ENCODE measurements around the gene CDCP1. TPM values are rescaled to one million over a fixed set of nuclear protein-coding genes. Genes with fewer than 3 reads are reported as not detected.
"Not testable (repeated sequence)": the region's sequence is repeated elsewhere in the genome, so short reads cannot be mapped to it uniquely, and the experiment has no call there.

CDCP1 gene
- total RNA-seq, 1 donor: 7.6 TPM

GRCh38 chr3:45080824-45081223, 65.4 kb downstream of the CDCP1 start:
- H3K9me3 ChIP-seq (ENCODE audit: low read depth, low read length): no peaks in the 10 kb centered on the region
- no peak overlapping the region for H3K27ac ChIP-seq (ENCODE audit: low read depth, low read length)
- TF ChIP-seq CTCF (IDR thresholded peaks at IDR 0.05; ENCODE audit: extremely low read depth, low read depth, low read length): no peak
- no peaks in the 10 kb centered on the region for H4K20me1 ChIP-seq (ENCODE audit: insufficient read depth, low read length)
- H3K4me2 ChIP-seq (ENCODE audit: insufficient read depth, low read length): no peak overlapping the region
- H3K36me3 ChIP-seq (ENCODE audit: insufficient read depth, low read length): no peaks in the 10 kb centered on the region
- H3K79me2 ChIP-seq (ENCODE audit: insufficient read depth, low read length): no peaks in the 10 kb centered on the region
- no peak overlapping the region for H3K4me3 ChIP-seq (ENCODE audit: insufficient read depth, low read length)
- no peak for DNase-seq (ENCODE audit: insufficient read length, low spot score, missing footprints)
- H3K4me1 ChIP-seq (ENCODE audit: insufficient read depth, low read length): peaks cover 29% of the 10 kb centered on the region
- H3K27me3 ChIP-seq (ENCODE audit: insufficient read depth, low read length): no peaks in the 10 kb centered on the region
- no peak overlapping the region for H2AFZ ChIP-seq (ENCODE audit: low read length)

DNA sequence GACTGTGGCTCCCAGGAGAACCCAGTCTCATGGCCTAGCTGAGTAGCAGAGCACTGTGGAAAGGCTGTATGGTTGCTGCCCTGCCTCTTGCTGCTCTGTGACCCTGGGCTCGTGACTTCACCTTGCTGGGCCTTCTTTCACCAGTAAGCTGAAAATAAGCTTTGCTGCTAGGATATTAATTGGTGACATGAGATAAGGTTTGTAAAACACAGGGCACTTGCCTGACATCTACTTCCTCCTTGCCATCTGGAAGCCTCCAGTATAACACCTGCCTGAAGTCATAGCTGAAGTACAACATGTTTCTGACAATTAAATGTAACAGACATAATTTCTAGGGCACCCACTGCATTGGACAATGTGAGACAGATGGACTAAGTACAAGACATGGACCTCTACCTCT, 66.5 kb downstream of the CDCP1 start:
- Histone ChIP-seq H3K79me2 (ENCODE audit: insufficient read depth, low read length) (no peaks in the 10 kb centered on the region), H3K4me1 (ENCODE audit: insufficient read depth, low read length) (peaks cover 18% of the 10 kb centered on the region), H4K20me1 (ENCODE audit: insufficient read depth, low read length) (no peaks in the 10 kb centered on the region), H2AFZ (ENCODE audit: low read length) (no peak overlapping the region), H3K27ac (ENCODE audit: low read depth, low read length) (no peak overlapping the region), H3K36me3 (ENCODE audit: insufficient read depth, low read length) (no peaks in the 10 kb centered on the region), H3K4me3 (ENCODE audit: insufficient read depth, low read length) (no peak overlapping the region), H3K9me3 (ENCODE audit: low read depth, low read length) (no peaks in the 10 kb centered on the region), H3K27me3 (ENCODE audit: insufficient read depth, low read length) (no peaks in the 10 kb centered on the region), H3K4me2 (ENCODE audit: insufficient read depth, low read length) (no peak overlapping the region)
- TF ChIP-seq CTCF (IDR thresholded peaks at IDR 0.05; ENCODE audit: extremely low read depth, low read depth, low read length): no peak
- DNase-seq (ENCODE audit: insufficient read length, low spot score, missing footprints): no peak

DNA sequence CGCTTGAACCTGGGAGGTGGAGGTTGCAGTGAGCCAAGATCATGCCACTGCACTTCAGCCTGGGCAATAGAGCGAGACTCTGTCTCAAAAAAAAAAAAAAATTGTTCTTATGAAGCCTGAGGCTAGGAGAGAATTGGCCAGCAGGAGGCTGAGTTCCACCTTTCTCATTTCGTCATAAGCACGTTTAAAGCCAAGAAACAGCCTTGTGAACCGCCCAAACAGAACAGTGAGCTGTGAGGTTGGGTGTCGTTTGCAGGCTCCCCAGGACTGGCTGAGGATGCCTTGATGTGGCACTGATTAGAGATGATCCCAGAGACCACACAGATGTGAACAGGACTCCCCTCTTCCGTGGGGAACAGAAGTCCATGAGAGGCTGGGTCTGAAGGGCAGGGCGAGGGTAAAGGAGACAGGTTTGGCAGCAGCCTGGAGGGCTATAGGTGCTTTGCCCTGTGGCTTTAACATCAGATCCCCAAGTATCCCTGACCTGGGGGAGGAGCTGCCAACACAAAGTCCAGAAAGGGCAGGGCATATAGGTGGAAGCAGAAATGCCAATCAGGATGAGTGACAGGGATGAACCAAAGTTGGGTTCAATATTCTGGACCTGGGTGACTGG, 67.2 kb downstream of the CDCP1 start:
- DNase-seq (ENCODE audit: insufficient read length, low spot score, missing footprints): no peak
- Histone ChIP-seq H3K4me1 (ENCODE audit: insufficient read depth, low read length) (peaks cover 12% of the 10 kb centered on the region), H4K20me1 (ENCODE audit: insufficient read depth, low read length) (no peaks in the 10 kb centered on the region), H3K4me2 (ENCODE audit: insufficient read depth, low read length) (no peak overlapping the region), H2AFZ (ENCODE audit: low read length) (no peak overlapping the region), H3K36me3 (ENCODE audit: insufficient read depth, low read length) (no peaks in the 10 kb centered on the region), H3K27ac (ENCODE audit: low read depth, low read length) (no peak overlapping the region), H3K27me3 (ENCODE audit: insufficient read depth, low read length) (no peaks in the 10 kb centered on the region), H3K79me2 (ENCODE audit: insufficient read depth, low read length) (no peaks in the 10 kb centered on the region), H3K4me3 (ENCODE audit: insufficient read depth, low read length) (no peak overlapping the region), H3K9me3 (ENCODE audit: low read depth, low read length) (no peaks in the 10 kb centered on the region)
- peak; percentile 33 for TF ChIP-seq CTCF (IDR thresholded peaks at IDR 0.05; ENCODE audit: extremely low read depth, low read depth, low read length)

DNA sequence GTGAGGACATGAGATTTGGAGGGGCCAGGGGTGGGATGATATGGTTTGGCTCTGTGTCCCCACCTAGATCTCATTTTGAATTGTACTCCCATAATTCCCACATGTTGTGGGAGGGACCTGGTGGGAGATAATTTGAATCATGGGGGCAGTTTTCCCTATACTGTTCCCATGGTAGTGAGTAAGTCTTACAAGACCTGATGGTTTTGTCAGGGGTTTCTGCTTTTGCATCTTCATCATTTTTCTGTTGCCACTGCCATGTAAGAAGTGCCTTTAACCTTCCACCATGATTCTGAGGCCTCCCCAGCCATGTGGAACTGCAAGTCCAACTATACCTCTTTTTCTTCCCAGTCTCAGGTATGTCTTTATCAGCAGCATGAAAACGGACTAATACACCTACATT, 67.9 kb downstream of the CDCP1 start:
- H3K4me2 ChIP-seq (ENCODE audit: insufficient read depth, low read length); H3K79me2 ChIP-seq (ENCODE audit: insufficient read depth, low read length); DNase-seq (ENCODE audit: insufficient read length, low spot score, missing footprints); H2AFZ ChIP-seq (ENCODE audit: low read length); H3K27ac ChIP-seq (ENCODE audit: low read depth, low read length); H3K36me3 ChIP-seq (ENCODE audit: insufficient read depth, low read length); H3K27me3 ChIP-seq (ENCODE audit: insufficient read depth, low read length); H3K9me3 ChIP-seq (ENCODE audit: low read depth, low read length); H3K4me3 ChIP-seq (ENCODE audit: insufficient read depth, low read length); H4K20me1 ChIP-seq (ENCODE audit: insufficient read depth, low read length): not testable (repeated sequence)
- H3K4me1 ChIP-seq (ENCODE audit: insufficient read depth, low read length): peaks cover 12% of the 10 kb centered on the region

Data from osteoblast (primary cell).